DOHH2 (cell line): ENCODE data around the gene CEBPG.

Experiments
- H3F3A ChIP-seq: fragments of 200-600 bp; sonication (generic), shearing (Covaris generic); 2 replicates; pipeline ENCODE4 v1.6.0; 2016; ENCODE audit warnings: antibody characterized with exemption, mild to moderate bottlenecking; ENCODE audit not compliant: control insufficient read depth, insufficient read depth
- H3K27ac ChIP-seq: fragments of 200-600 bp; sonication (generic); 2 replicates; pipeline ENCODE4 v1.5.1; 2014; ENCODE audit warnings: low read depth, mild to moderate bottlenecking, low read length, moderate library complexity
- H3K27me3 ChIP-seq: fragments of 200-600 bp; sonication (generic); 2 replicates; pipeline ENCODE4 v1.6.1; 2014; ENCODE audit warnings: mild to moderate bottlenecking, low read length, mixed read lengths; ENCODE audit not compliant: control insufficient read depth
- H3K36me3 ChIP-seq: fragments of 200-600 bp; sonication (generic); 2 replicates; pipeline ENCODE4 v1.6.1; 2014; ENCODE audit warnings: mild to moderate bottlenecking, low read length, moderate library complexity, mixed read lengths; ENCODE audit not compliant: control insufficient read depth
- H3K4me1 ChIP-seq: fragments of 200-600 bp; sonication (generic); 2 replicates; pipeline ENCODE4 v1.6.1; 2014; ENCODE audit warnings: mild to moderate bottlenecking, low read length, mixed read lengths; ENCODE audit not compliant: control insufficient read depth
- H3K4me2 ChIP-seq: fragments of 200-600 bp; sonication (generic); 2 replicates; pipeline ENCODE4 v1.6.0; 2014; ENCODE audit warnings: mild to moderate bottlenecking, low read length, moderate library complexity
- H3K4me3 ChIP-seq: fragments of 200-600 bp; sonication (generic); 2 replicates; pipeline ENCODE4 v1.5.1; 2014; ENCODE audit warnings: mild to moderate bottlenecking, low read length, mixed read lengths
- H3K79me2 ChIP-seq: fragments of 200-600 bp; sonication (generic); 2 replicates; pipeline ENCODE4 v1.6.1; 2014; ENCODE audit warnings: mild to moderate bottlenecking, low read length, mixed read lengths; ENCODE audit not compliant: control insufficient read depth
- H3K9me2 ChIP-seq: fragments of 200-600 bp; sonication (generic); replicated peaks from 2 replicates; pipeline ENCODE4 v1.6.1; 2014; ENCODE audit warnings: mild to moderate bottlenecking, low read length, mixed read lengths; ENCODE audit not compliant: control insufficient read depth
- H3K9me3 ChIP-seq: fragments of 200-600 bp; sonication (generic); 2 replicates; pipeline ENCODE4 v1.6.1; 2014; ENCODE audit warnings: antibody characterized with exemption, low read length, mixed read lengths; ENCODE audit not compliant: control insufficient read depth, insufficient read depth
- H4K20me1 ChIP-seq: fragments of 200-600 bp; sonication (generic); 2 replicates; pipeline ENCODE4 v1.6.0; 2014; ENCODE audit warnings: low read depth, mild to moderate bottlenecking, antibody characterized with exemption, low read length, moderate library complexity; ENCODE audit not compliant: control insufficient read depth, insufficient read depth
- EZH2phosphoT487 ChIP-seq: fragments of 200-600 bp; sonication (generic); IDR thresholded peaks from 2 replicates; pipeline ENCODE4 v1.6.1; 2017; ENCODE audit warnings: borderline replicate concordance, mild to moderate bottlenecking, antibody characterized with exemption, low read length, moderate library complexity, mixed read lengths
- TF ChIP-seq, protein P1 (sequence below): fragments of 200-600 bp; sonication (generic); IDR thresholded peaks from one replicate; pipeline ENCODE4 v1.5.1; 2014; ENCODE audit warnings: antibody characterized with exemption, mild to moderate bottlenecking, low read depth, low read length; ENCODE audit not compliant: poor library complexity, severe bottlenecking

The CEBPG gene

DNA sequence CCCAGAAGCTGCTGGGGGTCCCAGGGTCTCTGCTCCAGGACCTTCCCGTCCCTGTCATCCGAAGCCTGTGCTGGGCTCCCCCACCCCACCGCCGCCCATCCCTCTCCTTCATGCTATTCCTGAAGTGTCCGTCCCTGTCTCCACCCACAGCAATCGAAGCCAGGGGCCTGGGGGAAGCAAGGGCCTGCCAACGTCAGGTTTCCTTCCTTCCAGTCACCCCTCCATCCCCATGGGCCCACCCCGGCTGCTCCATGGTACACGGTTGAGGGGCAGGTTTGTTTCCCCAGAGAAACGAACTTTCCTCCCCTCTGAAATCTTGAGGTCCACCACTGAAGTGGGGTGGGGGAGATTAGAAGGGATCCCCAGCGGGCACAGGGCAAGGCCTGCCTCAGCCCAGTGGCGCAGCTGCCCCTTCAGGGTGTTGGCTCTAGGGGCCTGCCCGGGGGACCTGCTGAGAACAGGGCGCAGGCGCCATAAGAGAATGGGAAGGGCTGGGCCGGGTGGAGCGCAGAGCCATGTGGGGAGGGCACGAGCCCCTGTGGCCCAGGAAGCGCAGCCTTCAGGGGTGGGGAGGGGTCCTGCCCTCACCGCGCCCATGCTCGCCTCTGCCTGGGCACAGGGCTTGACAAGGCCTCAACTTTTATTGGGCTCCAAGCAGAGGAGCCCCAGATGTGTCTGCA is 16.1 kb downstream of the CEBPG start:
- Histone ChIP-seq H3K9me2 (no peaks in the 10 kb centered on the region), H3K27ac (no peak overlapping the region), H3K4me3 (no peak overlapping the region), H3K27me3 (no peaks in the 10 kb centered on the region), H3K4me2 (no peak overlapping the region), H3F3A (no peaks in the 10 kb centered on the region), H3K36me3 (peaks cover 4% of the 10 kb centered on the region; the same call in 1 of the 2 replicates), H3K9me3 (no peaks in the 10 kb centered on the region), H3K79me2 (peaks cover 26% of the 10 kb centered on the region), H3K4me1 (no peaks in the 10 kb centered on the region), H4K20me1 (0 out of 2 replicates have a peak, but pooled peaks cover 3% of the 10 kb centered on the region)
- TF ChIP-seq EZH2phosphoT487 = no peak
- TF ChIP-seq, protein P1, sequence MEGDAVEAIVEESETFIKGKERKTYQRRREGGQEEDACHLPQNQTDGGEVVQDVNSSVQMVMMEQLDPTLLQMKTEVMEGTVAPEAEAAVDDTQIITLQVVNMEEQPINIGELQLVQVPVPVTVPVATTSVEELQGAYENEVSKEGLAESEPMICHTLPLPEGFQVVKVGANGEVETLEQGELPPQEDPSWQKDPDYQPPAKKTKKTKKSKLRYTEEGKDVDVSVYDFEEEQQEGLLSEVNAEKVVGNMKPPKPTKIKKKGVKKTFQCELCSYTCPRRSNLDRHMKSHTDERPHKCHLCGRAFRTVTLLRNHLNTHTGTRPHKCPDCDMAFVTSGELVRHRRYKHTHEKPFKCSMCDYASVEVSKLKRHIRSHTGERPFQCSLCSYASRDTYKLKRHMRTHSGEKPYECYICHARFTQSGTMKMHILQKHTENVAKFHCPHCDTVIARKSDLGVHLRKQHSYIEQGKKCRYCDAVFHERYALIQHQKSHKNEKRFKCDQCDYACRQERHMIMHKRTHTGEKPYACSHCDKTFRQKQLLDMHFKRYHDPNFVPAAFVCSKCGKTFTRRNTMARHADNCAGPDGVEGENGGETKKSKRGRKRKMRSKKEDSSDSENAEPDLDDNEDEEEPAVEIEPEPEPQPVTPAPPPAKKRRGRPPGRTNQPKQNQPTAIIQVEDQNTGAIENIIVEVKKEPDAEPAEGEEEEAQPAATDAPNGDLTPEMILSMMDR = no peak

DNA sequence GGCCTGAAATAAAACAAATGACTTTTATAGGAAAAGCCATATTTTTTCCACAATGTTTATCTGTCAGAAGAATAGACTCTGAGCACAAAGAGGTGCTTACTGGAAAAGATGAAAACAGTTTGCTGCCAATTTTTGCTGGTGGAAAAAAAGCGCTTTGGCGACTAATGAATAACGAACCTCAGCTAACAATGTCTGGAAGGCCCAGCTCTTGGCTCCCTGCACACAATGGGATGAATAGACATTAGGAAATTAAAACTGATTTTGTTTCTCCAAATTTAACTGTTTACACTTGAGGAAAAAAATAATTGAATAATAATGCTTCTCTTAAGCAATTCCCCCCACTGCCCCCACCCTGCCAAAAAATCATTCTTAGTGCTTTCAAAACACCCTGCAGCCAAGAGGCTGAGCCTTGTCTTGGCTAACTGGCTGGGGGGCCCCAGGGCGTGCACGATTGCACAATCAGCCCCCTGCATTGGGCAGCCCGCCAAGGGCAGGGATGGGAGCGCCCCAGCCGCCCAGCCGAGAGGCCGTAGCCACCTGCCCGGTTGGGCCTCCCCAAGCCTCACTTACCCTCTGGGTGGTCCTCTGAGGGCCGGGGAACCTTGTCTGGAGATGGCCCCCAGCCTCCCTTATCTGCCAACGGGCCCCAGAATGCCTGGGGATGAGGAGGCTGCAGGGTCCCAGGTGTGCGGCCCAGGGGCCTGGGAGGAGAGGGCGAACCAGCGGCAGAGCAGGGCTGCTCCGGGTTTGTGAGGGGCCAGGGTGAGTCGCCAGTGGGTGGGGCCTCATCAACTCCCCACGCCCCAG is 16.8 kb downstream of the CEBPG start:
- no peaks in the 10 kb centered on the region for H3K9me3 ChIP-seq
- H3K36me3 ChIP-seq = peaks cover 4% of the 10 kb centered on the region; the same call in 1 of the 2 replicates
- no peak overlapping the region for H3K4me3 ChIP-seq
- no peaks in the 10 kb centered on the region for H3K27me3 ChIP-seq
- no peaks in the 10 kb centered on the region for H3K4me1 ChIP-seq
- H3F3A ChIP-seq = no peaks in the 10 kb centered on the region
- H3K9me2 ChIP-seq = no peaks in the 10 kb centered on the region
- H3K79me2 ChIP-seq = peaks cover 19% of the 10 kb centered on the region
- no peak overlapping the region for H3K4me2 ChIP-seq
- H4K20me1 ChIP-seq = 0 out of 2 replicates have a peak, but pooled peaks cover 3% of the 10 kb centered on the region
- TF ChIP-seq, protein P1 = no peak
- no peak for TF ChIP-seq EZH2phosphoT487
- H3K27ac ChIP-seq = no peak overlapping the region

DNA sequence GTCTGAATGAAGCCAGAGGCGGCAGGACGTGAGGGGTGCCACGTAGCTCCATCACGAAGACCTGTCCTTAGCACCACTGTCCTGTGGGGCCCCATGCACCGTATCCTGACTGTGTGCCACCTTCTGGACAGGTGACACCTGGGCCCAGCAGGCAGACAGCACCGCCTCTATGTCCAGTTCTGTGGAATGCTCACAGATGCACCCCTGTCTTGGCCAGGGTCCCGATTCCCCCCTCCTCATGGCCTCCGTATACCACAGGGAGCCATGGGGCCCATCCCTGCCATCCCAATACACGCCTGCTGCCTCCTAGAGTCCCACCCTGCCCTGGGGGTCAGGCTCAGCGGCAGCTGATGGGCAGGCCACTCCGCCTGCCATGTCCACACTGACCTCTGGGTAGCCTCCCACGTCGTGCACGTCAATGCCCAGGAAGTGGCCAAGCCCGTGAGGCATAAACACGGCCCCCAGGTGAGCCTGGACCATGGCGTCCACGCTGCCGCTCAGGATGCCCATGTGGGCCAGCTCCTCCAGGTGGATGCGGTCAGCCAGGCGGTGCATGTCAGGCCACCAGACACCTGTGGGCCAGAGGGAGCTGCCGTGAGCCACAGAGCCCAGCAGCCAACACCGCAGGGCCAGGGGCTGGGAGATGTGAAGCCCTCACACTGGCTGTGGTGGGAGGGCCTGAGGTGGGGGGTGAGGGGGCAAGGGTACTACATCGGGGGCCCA is 17.6 kb downstream of the CEBPG start:
- Histone ChIP-seq H4K20me1 (no peaks in the 10 kb centered on the region), H3F3A (no peaks in the 10 kb centered on the region), H3K4me3 (no peak overlapping the region), H3K79me2 (peaks cover 11% of the 10 kb centered on the region), H3K9me2 (no peaks in the 10 kb centered on the region), H3K4me2 (no peak overlapping the region), H3K36me3 (peaks cover under 1% of the 10 kb centered on the region; the same call in 1 of the 2 replicates), H3K27ac (no peak overlapping the region), H3K9me3 (no peaks in the 10 kb centered on the region), H3K27me3 (no peaks in the 10 kb centered on the region), H3K4me1 (no peaks in the 10 kb centered on the region)
- no peak for TF ChIP-seq EZH2phosphoT487
- TF ChIP-seq, protein P1 = no peak
